C4-2B (cell line): ENCODE results near the gene KRT83.

Experiments
- ZFX ChIP-seq: fragments of 450-650 bp; IDR thresholded peaks from 2 replicates; pipeline ENCODE4 v1.6.1; 2017
- TF ChIP-seq, protein P1 (sequence below): fragments of 450-650 bp; conservative IDR thresholded peaks from 2 replicates; pipeline ENCODE4 v1.5.1; 2017; ENCODE audit warnings: mild to moderate bottlenecking

- TF ChIP-seq, protein P1, sequence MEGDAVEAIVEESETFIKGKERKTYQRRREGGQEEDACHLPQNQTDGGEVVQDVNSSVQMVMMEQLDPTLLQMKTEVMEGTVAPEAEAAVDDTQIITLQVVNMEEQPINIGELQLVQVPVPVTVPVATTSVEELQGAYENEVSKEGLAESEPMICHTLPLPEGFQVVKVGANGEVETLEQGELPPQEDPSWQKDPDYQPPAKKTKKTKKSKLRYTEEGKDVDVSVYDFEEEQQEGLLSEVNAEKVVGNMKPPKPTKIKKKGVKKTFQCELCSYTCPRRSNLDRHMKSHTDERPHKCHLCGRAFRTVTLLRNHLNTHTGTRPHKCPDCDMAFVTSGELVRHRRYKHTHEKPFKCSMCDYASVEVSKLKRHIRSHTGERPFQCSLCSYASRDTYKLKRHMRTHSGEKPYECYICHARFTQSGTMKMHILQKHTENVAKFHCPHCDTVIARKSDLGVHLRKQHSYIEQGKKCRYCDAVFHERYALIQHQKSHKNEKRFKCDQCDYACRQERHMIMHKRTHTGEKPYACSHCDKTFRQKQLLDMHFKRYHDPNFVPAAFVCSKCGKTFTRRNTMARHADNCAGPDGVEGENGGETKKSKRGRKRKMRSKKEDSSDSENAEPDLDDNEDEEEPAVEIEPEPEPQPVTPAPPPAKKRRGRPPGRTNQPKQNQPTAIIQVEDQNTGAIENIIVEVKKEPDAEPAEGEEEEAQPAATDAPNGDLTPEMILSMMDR, result no peak
- TF ChIP-seq ZFX, result no peak
Observed at GRCh38 chr12:52331039-52331438, 9.8 kb upstream of the KRT83 start.
